IPS-NIHi11 (cell line): ENCODE results near the gene ZNF366.

Experiments used
- DNase-seq: peaks from one replicate; pipeline ENCODE4 v3.0.0; 2012; ENCODE audit warnings: mixed read lengths, low spot score

Gene ZNF366

DNA sequence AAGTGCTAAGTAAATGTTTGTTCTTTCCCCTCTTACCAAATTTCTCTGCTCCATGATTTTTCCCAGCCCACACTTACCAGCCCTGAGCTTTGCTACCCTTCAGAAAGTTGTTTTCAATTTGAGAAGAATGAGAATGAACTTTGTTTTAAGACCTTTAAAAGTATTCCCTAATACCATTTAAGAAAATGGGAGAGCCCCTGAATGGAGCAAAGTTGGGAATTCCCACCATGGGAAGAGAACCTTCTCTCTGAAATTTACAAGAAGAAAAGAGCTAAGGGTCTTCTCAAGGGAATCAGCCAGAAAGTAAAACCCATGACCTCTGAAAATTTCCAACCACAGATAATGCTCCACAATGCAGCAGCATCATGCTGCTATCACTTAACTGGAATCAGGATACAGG is 17.7 kb downstream of the ZNF366 start:
- DNase-seq = no peak

DNA sequence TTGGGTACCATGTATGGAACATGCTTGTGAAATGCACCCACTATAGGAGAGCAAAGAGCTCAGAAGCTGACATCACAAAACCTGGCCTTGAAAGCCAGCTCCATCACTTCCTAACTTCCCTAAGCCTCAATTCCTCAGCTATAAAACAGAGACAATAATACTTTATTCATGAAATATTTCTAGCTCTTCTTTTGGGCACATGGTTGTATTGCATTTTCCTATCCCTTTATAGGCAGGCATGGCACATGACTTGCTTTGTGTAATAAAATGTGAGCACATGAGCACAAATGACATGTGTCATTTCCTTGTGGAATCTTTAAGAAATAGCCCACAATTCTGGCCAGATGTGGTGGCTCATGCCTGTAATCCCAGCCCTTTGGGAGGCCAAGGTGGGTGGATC is 18.5 kb downstream of the ZNF366 start:
- no peak for DNase-seq

DNA sequence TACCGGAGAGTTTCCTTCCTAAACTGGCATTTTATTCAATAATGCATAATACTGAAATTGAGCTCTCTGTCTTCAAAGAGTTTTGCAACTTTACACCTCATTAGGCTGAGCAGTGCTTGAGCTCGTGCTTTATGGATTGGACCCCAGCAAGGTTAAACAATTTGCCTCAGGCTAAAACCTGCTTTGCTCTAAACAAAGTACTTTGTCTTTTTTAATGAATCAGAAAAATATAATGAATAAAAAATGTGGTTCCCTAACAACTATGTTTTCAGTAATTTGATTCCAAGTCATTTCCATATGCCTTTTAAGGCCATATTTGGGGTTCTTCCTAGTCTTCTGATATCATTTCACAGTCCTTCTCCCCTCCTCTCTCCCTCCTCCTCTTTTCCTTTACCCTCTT is 20.0 kb downstream of the ZNF366 start:
- no peak for DNase-seq

DNA sequence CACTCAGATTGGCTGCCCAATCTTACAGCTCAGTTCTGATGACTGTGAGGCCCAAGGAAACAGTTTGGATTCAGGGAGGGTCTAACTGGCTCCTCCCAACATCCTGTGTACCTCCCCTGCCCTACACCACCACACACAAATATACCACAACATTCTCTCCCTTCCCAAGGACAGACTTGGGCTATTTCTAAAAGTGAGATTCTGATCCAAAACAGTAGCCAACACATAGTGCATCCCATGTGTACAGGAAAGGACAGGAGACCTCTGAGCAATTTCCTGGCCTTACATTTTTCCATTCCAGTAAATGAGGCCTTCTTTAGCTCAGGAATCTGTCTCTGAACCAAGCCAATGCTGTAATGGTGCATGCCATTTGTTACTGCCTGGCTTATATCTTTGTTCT is 20.8 kb downstream of the ZNF366 start:
- no peak for DNase-seq

DNA sequence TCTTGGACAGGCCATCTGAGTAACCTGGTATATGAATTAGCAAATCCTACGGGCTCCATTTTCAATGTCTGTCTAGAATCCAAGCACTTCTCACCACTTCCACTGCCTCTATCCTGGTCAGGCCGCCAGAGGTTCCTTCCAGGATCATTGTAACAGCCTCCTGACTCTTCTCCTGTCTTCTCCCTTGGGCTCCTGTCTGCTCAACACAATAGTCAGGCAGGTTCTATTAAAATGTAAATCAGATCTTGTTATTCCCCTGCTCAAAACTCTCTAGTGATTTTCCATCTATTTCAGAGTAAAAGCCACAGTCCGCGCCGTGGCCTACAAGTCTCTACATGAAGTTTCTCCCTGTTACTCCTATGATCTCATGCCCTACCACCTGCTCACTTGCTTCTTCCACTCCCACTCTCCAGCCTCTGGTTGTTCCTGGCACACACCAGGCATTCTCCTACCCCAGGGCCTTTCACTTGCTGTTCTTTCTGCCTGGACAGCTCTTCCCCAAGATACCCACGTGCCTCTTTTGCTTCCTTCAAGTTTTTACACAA is 21.7 kb downstream of the ZNF366 start:
- DNase-seq = no peak

DNA sequence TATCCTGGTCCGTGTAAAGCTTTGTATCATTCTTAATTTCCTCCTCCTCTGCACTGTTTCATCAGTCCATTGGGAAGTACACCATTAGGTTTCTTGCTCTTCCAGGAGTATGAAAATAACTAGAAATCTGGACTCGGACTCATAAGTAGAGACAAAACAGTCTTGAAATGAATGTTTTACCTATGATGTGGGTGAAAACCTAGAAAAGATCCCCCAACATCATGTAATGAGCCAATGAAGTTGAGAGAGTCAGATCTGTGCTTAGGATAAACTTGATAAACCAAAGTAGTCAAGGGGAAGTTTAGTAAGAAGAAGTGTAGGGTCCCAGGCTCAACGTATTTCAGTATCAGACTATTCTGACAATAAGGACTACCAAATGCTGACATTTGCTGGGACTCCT is 25.2 kb downstream of the ZNF366 start:
- DNase-seq = no peak

DNA sequence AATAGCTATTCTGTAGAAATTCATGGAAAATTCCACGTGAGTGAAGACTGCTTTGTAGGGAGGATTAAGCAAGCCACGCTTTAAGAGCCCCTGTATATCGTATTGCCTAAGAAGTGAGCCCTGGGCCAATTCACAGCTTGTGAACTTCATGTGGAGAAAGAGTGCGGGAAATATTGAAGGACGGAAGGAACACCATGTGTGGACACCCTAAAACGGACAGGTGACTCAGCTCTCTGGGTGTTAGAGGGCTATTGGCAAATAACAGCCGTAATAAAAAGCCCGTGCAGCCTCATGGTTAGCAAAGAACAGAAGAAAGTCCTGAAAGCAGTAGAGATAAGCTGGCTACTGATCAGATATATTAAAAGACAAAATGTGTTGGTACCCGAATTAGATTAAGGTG is 26.4 kb downstream of the ZNF366 start:
- DNase-seq = no peak

DNA sequence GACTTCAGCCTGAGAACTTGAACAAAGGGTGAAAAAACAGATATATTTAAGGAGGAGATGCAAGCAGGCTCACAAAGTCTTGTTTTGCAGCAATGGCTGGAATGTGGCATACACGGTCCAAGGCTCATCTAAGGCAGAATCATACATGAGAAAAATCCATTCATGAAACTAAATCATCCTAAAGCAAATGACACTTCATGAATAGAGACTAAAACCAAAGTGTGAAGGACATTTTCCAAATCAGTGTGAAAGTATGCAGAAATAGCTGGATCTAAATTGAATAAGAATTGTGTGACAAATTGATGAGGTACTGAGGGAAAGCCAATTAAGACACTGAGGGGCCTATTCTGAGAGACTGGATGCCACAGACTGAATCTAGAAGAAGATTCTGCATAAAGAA is 27.3 kb downstream of the ZNF366 start:
- DNase-seq = no peak

DNA sequence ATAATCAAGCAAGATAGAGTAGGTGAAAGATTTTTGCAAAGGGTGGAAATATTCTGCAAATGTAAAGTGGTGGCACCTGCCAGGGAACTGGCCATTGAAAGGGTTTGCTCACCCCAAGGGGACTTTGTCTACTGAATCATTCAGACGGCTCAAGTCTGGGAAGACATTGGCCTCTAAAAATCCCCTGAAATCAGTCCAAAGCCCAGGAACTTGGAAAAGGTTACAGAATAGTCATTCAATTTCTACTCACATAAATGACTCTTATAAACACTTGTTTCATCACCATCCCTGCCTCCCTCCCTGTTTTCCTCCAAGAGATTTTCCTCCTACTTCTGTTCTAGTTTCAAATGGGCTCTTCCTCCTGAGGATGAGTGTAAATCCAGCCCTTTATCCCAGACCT is 28.5 kb downstream of the ZNF366 start:
- DNase-seq = no peak

DNA sequence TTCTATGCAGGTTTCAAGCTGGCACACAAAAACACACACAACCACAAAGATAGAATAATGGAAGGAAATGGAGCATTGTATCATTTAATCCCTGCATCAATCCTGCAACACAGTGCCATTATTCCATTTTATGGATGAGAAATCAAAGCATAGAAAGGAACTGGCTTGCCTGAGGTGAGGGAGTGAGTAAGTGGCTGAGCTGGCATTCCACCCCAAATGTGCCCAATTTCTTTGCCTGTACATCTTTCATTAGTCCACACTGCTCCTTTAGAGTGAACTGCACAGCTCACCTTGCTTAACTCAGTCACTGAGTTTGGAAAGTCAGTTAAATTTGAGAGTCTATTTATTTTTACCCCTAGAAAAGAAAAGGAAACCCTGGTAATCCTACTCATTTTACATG is 28.9 kb downstream of the ZNF366 start:
- DNase-seq = no peak

DNA sequence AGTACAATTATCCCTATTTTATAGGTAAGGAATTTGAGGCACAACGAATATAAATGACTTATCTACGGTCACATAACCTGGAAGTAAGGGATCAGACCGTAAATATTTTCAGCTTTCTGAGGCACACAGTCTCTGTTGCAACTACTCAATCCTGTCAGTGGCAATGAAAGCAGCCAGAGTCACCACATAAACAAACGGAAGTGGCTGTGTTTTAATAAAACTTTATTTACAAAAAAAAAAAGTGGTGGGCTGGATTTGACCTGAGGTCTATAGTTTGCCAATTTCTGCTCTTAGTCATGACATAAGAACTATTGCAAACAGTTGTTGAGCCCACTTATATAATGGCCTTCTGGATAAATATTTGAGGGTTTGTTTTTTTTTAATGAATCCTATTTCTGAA is 29.6 kb downstream of the ZNF366 start:
- no peak for DNase-seq

DNA sequence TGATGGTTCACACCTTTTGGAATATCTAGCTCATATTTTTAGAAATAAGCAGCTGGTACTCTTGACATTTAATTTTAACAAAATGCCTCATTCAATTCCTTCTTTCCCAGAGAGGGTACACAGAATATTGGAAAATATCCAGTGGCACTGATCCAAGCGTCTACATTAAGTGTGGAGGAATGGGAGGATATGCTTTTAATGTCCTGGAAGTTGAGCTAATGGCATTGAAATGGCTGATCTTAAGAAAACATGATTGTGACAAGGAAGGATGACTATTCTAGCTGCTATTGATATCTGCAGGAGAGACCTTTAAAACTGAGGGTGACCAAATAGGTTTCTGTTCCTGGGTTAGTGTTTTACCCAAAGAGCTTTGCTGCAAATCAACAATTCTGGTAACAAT is 30.0 kb downstream of the ZNF366 start:
- DNase-seq = no peak

DNA sequence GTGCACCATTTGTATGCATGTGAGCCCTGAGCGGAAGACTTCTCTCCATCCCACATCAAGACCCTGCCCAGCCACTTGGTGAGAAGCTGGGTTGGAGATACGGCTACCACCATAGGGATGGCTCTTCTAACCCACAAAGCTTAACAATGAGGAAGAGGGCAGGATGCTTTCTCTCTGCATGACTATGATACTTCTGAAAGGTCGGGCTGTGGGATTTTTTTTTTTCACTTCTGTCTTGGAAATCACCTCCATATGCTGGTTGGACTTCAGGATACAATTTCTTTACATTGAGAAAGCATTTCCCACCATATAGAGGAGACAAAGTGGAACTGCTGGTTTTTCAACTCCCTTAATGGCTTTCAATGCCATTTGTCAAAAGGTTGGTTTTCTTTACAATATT is 30.5 kb downstream of the ZNF366 start:
- DNase-seq = no peak

DNA sequence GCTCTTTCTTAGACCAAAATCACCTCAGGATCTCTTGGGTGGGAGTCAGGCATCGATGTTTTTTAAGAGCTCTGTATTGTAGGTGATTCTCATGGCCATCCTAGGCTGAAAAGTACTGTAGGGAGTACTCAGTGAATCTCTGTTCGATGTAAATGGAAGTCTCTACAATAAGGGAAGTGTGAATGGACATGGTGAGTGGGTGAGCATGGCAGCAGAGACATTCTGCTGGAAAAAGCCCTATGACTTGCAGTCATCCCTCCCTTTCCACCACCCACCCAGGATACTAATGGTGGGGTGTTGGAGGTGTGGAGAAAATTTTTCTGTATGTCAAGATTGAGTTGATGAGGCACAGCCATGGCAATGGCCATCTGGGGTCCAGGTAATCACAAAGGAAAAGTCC is 30.9 kb downstream of the ZNF366 start:
- DNase-seq = no peak

DNA sequence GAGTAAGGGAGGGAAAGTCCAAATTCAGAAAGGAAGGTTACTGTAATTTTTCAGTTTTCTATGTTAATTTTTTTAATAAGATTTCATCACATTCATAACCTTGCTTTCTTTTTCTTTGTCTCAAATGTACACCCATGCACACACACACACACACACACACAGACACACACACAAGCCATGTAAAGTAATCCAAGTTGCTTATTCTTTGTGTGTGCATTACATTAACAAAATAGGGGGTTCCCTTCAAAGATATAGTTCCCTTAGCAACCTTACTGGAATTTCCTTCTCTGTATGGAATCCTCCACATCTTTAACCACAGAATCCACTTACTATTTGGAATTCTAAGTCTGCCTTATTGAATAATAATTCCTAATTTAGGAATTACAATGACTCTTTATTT is 32.7 kb downstream of the ZNF366 start:
- no peak for DNase-seq

DNA sequence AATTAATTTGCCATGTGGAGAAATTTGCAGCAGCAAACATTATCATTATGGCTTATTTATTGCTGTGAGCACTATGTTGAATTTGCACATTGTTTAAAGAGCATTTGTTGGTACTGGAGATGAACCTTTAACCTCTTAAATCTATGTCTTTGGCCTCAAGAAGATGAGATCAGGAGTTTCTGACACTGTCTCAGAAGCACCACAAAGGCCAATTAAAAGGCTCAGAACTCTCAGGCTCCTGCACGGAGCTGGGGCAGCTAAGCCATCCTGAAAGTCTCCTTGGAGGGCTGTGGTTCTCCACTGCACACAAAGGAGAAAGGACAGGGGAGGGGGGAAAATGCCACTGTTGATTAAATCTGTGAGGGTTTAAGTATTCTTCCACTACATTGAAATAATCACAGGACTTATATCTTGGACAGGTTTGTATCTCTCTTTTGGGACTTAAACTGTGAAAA is 33.1 kb downstream of the ZNF366 start:
- no peak for DNase-seq

DNA sequence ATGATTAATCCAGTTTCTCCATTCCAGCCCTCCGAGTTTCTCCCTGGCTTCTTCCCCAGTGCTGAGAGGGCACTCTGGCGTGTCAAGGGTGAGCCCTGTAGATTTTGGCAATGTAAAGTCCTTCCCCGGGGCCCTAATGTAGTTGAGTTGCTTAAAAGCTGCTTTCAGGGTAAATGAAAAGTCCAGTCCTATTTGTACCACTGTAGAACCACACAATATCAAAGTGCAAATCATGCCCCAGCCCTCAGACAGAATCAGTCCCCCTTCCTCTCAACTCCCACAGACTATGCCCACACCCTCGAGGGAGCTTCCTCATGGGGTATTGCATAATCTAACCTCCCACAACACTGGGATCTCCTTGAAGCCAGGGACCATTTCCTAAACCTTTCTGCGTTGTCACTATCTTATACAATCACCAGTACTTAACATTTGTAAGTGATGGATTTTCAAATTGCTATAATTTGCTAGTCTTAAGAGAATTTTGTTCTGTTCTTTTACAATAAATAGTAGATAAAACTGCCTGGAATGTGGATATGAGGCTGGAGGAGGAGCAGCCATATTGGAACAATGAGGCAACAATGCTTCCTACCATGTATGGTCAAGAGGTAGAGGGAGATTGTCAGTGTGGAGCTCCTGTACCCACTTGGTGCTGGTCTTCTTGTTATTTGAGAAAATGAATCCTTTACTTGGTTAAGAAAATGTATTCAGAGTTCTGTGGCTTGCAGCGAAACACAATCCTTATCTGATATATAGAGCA is 34.4 kb downstream of the ZNF366 start:
- DNase-seq = no peak

DNA sequence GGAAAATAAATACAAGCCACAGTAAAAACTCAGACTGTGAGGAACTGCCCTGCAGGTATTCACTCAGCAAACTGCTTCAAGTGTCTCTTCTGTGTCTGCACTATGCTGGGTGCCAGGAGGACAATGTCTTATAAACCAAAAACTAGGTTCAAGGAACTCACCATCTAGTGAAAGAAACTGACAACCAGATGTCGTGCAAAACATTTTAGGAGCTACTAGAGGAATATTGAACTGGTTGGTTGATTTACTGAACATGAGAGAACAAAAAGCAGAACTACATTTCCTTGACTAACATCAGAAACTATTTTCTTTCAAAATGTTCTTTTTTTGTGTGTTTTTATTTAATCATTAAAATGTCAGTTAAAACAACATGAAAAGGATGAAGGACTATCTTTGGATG is 35.2 kb downstream of the ZNF366 start:
- DNase-seq = no peak

DNA sequence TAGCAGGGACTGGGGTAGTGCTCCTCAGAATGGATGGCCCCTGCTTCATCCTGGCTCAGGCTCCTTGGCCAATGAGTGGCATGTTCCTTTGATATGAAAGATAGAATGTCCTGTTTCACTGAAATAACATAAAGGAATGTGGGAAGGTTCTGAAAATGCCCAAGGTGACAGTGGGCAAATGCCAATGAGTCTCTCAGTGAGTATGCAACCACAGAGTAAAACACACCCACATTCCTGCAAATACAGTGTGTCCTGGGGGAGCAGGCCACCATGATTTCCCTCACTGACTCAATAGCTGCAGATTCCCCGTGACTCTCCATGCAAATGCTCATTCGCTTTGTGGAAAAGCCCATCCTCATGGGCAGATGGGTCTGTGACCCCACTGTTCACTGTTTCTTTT is 36.4 kb downstream of the ZNF366 start:
- DNase-seq = no peak

DNA sequence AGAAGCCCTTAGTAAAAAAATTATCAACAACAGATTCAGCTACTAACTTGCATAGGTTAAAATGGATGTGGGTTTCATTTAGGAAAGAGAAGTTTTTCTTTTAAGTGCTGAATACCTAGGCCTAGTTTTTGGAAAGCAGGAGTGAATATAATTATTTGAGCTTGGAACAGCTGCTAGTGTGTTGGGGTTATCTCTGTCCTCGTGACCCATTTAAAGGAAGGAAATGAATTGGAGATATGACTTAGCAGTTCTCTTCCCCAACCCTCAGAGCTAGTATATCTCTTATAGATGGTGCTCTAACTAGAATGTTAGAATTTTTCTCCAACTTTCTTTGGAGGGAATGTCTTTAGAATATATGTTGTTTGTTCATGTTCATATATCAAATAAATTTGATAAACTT is 38.6 kb downstream of the ZNF366 start:
- DNase-seq = no peak

DNA sequence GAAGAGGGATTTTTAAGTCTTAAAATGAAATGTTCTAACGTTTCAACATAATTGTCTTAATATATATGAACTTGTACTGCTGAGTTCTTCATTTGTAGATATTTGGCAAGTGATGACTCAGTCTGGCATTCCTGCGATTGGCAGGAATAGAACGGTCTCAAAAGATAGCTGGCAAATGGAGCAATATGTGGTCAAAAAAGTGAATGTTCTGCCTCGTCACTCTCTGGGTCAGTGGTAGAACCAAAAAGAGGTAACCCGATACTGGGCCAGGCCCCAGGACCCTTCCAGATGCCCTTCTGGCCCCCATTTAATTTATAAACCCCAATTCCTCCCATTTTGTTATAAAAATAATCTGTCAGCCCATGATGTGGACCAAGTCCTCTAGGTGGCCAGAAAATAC is 39.2 kb downstream of the ZNF366 start:
- no peak for DNase-seq

DNA sequence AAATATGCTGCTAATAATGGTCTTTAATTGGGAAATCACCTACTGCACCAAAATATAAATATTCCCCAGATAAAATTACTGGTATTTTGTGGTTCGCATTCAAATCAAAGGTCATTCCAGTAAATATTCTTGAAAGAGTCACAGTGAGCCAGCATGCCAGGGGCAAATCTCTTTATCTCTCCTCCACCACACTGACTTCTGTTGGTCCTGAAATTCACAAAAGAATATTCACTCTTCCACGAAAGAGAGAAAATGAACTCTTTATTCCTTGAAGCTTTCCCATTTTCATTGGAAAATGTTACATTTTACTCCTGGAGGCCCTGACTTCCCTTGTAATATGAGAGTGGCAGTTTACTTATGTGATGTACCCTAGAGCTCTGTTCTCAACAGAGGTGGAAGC is 39.7 kb downstream of the ZNF366 start:
- DNase-seq = no peak

DNA sequence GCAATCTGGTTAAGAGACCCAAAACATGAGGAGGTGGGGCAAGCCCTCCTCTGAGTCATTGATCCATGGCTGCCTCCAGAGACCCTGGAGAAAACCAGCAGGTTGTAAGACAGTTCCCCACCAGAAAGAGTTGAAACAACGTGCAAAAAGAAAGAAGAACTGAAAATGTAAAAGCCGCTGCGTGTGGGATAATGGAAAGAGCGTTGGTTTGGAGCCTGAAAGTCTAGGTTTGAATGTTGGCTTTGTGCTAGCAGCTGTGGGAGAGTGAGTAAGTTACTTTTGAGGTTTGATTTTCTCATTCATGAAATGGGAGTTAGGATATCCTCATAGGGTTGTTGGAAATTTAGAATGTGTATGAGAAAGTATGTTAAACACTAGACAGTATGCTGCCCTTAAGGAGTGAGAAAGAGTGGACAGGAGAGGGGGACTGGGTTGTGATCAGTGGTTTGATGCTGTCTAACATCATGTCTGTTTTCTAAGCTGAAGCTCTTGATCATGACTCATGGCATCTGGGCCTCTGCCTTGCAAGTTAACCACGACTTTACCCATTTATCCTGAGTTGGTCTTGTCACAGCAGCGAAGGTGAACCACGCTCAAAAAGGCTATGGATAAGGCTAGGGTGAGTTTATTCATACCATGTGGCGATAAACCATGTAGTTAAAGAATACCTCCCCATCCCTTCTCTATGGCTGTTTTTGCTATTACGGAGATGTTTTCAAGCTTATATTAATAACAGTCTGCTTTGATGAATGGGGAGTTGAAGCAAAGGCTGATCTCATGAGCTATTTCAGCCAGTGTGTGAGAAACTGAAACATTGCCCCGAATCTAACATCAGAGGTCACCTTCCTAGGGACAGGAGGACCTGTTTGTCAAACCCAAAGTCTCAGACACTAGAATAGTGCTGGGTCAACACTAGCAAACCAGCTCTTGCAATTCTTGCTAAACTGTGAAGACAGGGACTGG is 41.3 kb downstream of the ZNF366 start:
- no peak for DNase-seq
